ENCODE results near the gene SCYGR2. TPM values are rescaled to one million over a fixed set of nuclear protein-coding genes. Genes with fewer than 3 reads are reported as not detected.

SCYGR2 gene
- total RNA-seq, 3 donors from 2014 or later (not counting 1 experiment from before 2014, with no cell fraction given) = not detected

GRCh38 chr2:227623226-227623625 lies 24.5 kb downstream of the SCYGR2 start:
- peaks cover 9% of the 10 kb centered on the region in 2 donors for H3K27me3 Mint-ChIP-seq (ENCODE audit: low read depth in 2 of 2)
- Histone ChIP-seq H3K4me3 (ENCODE audit: low read length) (no peak overlapping the region), H3K4me1 (ENCODE audit: control insufficient read depth, insufficient read depth, low read length) (no peaks in the 10 kb centered on the region), H3K9me3 (ENCODE audit: control insufficient read depth, insufficient read depth, low read length) (no peaks in the 10 kb centered on the region), H3K36me3 (ENCODE audit: control insufficient read depth, insufficient read depth, low read length) (no peaks in the 10 kb centered on the region), H3K27me3 (ENCODE audit: control insufficient read depth, insufficient read depth, low read length) (no peaks in the 10 kb centered on the region), H3K27ac (ENCODE audit: low read length) (no peak overlapping the region)
- no peaks in the 10 kb centered on the region for H3K4me1 Mint-ChIP-seq
- no peak overlapping the region for H3K27ac Mint-ChIP-seq
- intact Hi-C loops (cut with micrococcal nuclease) = no loop called here
- DNase-seq (no peak), ATAC-seq (no peak)
- H3K9me3 Mint-ChIP-seq = no peaks in the 10 kb centered on the region
- H3K36me3 Mint-ChIP-seq = no peaks in the 10 kb centered on the region
- H3K4me3 Mint-ChIP-seq = no peak overlapping the region
- no peak for TF ChIP-seq CTCF (IDR thresholded peaks at IDR 0.05)

- Histone ChIP-seq H3K9me3 (ENCODE audit: control insufficient read depth, insufficient read depth, low read length) (no peaks in the 10 kb centered on the region), H3K36me3 (ENCODE audit: control insufficient read depth, insufficient read depth, low read length) (no peaks in the 10 kb centered on the region), H3K4me3 (ENCODE audit: low read length) (no peak overlapping the region), H3K27ac (ENCODE audit: low read length) (no peak overlapping the region), H3K4me1 (ENCODE audit: control insufficient read depth, insufficient read depth, low read length) (no peaks in the 10 kb centered on the region), H3K27me3 (ENCODE audit: control insufficient read depth, insufficient read depth, low read length) (no peaks in the 10 kb centered on the region)
- Mint-ChIP-seq H3K27me3 (ENCODE audit: low read depth in 2 of 2) (peaks cover 9 to 15% of the 10 kb centered on the region in 2 donors), H3K9me3 (no peaks in the 10 kb centered on the region), H3K27ac (no peak overlapping the region), H3K4me3 (no peak overlapping the region), H3K4me1 (no peaks in the 10 kb centered on the region), H3K36me3 (no peaks in the 10 kb centered on the region)
- intact Hi-C loops (cut with micrococcal nuclease) = no loop called here
- no peak for ATAC-seq
- no peak for TF ChIP-seq CTCF (IDR thresholded peaks at IDR 0.05)
- WGBS (ENCODE audit: insufficient coverage) = 64% methylated on average over 2 of the region's 2 CpGs
- DNase-seq = no peak
These were observed 26.7 kb downstream of the SCYGR2 start for GRCh38 chr2:227625420-227625819.

GRCh38 chr2:227626580-227627151 lies 28.0 kb downstream of the SCYGR2 start:
- Mint-ChIP-seq H3K36me3 (no peaks in the 10 kb centered on the region), H3K9me3 (no peaks in the 10 kb centered on the region), H3K4me1 (no peaks in the 10 kb centered on the region), H3K4me3 (no peak overlapping the region), H3K27ac (no peak overlapping the region), H3K27me3 (ENCODE audit: low read depth in 2 of 2) (peaks cover 9 to 25% of the 10 kb centered on the region in 2 donors)
- H3K4me3 ChIP-seq (ENCODE audit: low read length) = no peak overlapping the region
- intact Hi-C loops (cut with micrococcal nuclease) = no loop called here
- WGBS (ENCODE audit: insufficient coverage) = 90% methylated on average over 5 of the region's 10 CpGs
- no peak overlapping the region for H3K27ac ChIP-seq (ENCODE audit: low read length)
- no peaks in the 10 kb centered on the region for H3K4me1 ChIP-seq (ENCODE audit: control insufficient read depth, insufficient read depth, low read length)
- no peaks in the 10 kb centered on the region for H3K36me3 ChIP-seq (ENCODE audit: control insufficient read depth, insufficient read depth, low read length)
- H3K9me3 ChIP-seq (ENCODE audit: control insufficient read depth, insufficient read depth, low read length) = no peaks in the 10 kb centered on the region
- H3K27me3 ChIP-seq (ENCODE audit: control insufficient read depth, insufficient read depth, low read length) = no peaks in the 10 kb centered on the region
- ATAC-seq (no peak), DNase-seq (no peak)
- no peak for TF ChIP-seq CTCF (IDR thresholded peaks at IDR 0.05)

GRCh38 chr2:227627769-227628168 lies 29.1 kb downstream of the SCYGR2 start:
- no peak for DNase-seq
- WGBS (ENCODE audit: insufficient coverage) = 78% methylated on average over 2 of the region's 3 CpGs
- no peaks in the 10 kb centered on the region for H3K36me3 Mint-ChIP-seq
- H3K4me3 ChIP-seq (ENCODE audit: low read length) = no peak overlapping the region
- no peak for ATAC-seq
- H3K27me3 Mint-ChIP-seq (ENCODE audit: low read depth in 2 of 2) = peaks cover 9 to 26% of the 10 kb centered on the region in 2 donors
- H3K4me1 ChIP-seq (ENCODE audit: control insufficient read depth, insufficient read depth, low read length) = no peaks in the 10 kb centered on the region
- H3K4me3 Mint-ChIP-seq = no peak overlapping the region
- H3K9me3 ChIP-seq (ENCODE audit: control insufficient read depth, insufficient read depth, low read length) = no peaks in the 10 kb centered on the region
- intact Hi-C loops (cut with micrococcal nuclease) = no loop called here
- no peaks in the 10 kb centered on the region for H3K27me3 ChIP-seq (ENCODE audit: control insufficient read depth, insufficient read depth, low read length)
- no peaks in the 10 kb centered on the region for H3K4me1 Mint-ChIP-seq
- no peaks in the 10 kb centered on the region for H3K9me3 Mint-ChIP-seq
- no peak overlapping the region for H3K27ac Mint-ChIP-seq
- no peak for TF ChIP-seq CTCF (IDR thresholded peaks at IDR 0.05)
- H3K27ac ChIP-seq (ENCODE audit: low read length) = no peak overlapping the region
- no peaks in the 10 kb centered on the region for H3K36me3 ChIP-seq (ENCODE audit: control insufficient read depth, insufficient read depth, low read length)
